CD4-positive, alpha-beta T cell treated with Interleukin-4 for 4 hours (primary cell): ENCODE data around the gene PLPP6.

ENCODE experiments used
- DNase-seq: peaks from one replicate; pipeline ENCODE4 v3.0.0-alpha.2; 2020

PLPP6 gene

DNA sequence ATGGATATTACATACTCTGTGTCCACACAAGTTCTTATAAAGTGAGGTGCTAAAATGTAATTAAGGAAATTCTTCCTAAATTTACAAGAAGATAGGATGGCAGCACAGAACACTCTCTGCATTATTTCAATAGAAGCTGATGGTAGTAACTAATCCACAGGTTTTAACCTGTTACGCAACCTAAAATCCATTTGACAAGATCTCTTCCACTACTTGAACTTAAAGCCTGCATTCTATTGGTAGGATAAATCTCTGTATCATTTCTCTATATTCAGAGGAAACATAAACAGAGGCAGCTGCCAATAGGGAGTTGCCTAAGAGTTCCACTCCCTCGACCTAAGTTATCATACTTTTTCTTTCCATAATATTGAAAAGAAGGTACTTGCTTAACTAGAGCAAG, 38.8 kb downstream of the PLPP6 start:
- DNase-seq, result no peak

GRCh38 chr9:4701526-4701925, 39.4 kb downstream of the PLPP6 start:
- no peak for DNase-seq

DNA sequence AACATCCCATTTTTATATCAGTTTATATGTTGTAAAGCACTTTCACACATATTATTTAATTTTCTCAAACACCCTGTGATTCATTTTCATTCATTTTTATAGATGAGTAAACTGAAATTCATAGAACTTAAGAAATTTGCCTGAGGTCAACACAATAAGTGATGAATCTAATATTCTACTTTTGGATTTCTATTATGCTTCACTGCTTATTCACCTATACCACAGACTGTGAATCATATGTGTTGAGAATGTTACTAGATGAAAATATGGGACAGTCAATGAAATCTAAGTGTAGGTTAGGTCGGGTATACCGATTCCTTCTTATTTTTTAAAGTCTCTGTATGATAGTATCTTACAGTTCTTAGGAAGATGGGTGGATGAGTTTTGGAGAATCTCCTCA, 42.0 kb downstream of the PLPP6 start:
- no peak for DNase-seq

GRCh38 chr9:4706021-4706420, 43.9 kb downstream of the PLPP6 start:
- DNase-seq, result no peak

- DNase-seq, result no peak
Measured at GRCh38 chr9:4706971-4707622, 45.0 kb downstream of the PLPP6 start.

DNA sequence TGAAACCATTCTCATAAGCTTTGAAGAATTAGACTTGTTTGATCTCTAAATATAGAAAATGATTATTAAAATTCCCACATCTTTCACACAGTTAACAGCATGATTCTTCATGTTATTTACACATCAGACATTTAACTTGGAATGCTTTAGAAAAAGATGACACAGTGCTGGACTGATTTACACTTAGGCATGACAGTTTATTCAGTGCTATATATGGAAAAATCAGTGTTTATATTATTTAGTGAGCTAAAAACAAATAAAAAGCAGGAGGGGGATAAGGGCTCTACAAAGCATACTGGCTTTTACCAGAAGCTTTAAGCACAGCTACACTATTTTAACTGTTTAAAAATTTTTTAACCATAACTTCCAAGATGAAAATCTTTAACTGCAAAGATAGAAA, 47.3 kb downstream of the PLPP6 start:
- no peak for DNase-seq

- DNase-seq, result no peak
Measured at GRCh38 chr9:4713849-4714248, 51.8 kb downstream of the PLPP6 start.

- DNase-seq, result no peak
Measured at GRCh38 chr9:4714266-4715016, 52.3 kb downstream of the PLPP6 start.
